VCaP (cell line): Measurements from ENCODE around the gene UBR2.
A peak's percentile ranks its signal among the peaks of the same experiment; 100 is the strongest.
"Not testable (repeated sequence)": the region's sequence is repeated elsewhere in the genome, so short reads cannot be mapped to it uniquely, and the experiment has no call there.

ENCODE experiments used
- H3K27ac ChIP-seq: fragments of 450-650 bp; 2 replicates; pipeline ENCODE4 v1.5.1; 2017
- TF ChIP-seq, protein P1 (sequence below): fragments of 450-650 bp; conservative IDR thresholded peaks from 2 replicates; pipeline ENCODE4 v1.5.1; 2017; ENCODE audit warnings: mild to moderate bottlenecking, moderate library complexity

UBR2 gene

GRCh38 chr6:42604150-42604549 lies 40.3 kb downstream of the UBR2 start:
- H3K27ac ChIP-seq, result peak overlapping the region; percentile 9; the same call in 1 of the 2 replicates
- TF ChIP-seq, protein P1, sequence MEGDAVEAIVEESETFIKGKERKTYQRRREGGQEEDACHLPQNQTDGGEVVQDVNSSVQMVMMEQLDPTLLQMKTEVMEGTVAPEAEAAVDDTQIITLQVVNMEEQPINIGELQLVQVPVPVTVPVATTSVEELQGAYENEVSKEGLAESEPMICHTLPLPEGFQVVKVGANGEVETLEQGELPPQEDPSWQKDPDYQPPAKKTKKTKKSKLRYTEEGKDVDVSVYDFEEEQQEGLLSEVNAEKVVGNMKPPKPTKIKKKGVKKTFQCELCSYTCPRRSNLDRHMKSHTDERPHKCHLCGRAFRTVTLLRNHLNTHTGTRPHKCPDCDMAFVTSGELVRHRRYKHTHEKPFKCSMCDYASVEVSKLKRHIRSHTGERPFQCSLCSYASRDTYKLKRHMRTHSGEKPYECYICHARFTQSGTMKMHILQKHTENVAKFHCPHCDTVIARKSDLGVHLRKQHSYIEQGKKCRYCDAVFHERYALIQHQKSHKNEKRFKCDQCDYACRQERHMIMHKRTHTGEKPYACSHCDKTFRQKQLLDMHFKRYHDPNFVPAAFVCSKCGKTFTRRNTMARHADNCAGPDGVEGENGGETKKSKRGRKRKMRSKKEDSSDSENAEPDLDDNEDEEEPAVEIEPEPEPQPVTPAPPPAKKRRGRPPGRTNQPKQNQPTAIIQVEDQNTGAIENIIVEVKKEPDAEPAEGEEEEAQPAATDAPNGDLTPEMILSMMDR, result no peak

DNA sequence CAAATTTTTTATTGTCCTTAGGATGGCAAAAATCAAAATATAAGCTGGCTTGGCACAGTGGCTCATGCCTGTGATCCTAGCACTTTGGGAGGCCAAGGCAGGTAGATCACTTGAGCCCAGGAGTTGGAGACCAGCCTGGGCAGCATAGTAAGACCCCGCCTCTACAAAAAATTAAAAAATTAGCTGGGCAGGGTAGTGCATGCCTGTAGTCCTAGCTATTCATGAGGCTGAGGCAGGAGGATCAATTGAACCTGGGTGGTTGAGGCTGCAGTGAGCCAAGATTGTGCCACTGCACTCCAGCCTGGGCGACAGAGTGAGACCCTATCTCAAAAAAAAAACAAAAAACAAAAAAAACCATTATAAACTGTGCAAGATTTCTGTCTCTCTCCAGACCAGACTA lies 40.9 kb downstream of the UBR2 start:
- not testable (repeated sequence) for H3K27ac ChIP-seq

- TF ChIP-seq, protein P1, result no peak
- H3K27ac ChIP-seq, result no peak overlapping the region
Measured at GRCh38 chr6:42610416-42610815, 46.6 kb downstream of the UBR2 start.

DNA sequence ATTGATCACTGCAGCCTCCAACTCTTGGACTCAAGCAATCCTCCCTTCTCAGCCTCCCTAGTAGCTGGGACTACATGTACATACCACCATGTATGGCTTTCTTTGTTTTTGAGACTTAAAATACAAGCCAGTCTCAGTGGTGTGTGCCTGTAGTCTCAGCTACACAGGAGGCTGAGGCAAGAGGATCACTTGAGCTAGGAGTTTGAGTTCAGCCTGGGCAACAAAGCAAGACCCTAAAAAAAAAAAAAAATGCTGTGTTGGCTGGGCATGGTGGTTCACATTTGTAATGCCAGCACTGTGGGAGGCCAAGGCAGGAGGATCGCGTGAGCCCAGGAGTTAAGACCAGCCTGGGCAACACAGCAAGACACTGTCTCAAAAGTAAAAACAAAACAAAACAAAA lies 51.7 kb downstream of the UBR2 start:
- TF ChIP-seq, protein P1, result no peak
- no peak overlapping the region for H3K27ac ChIP-seq

GRCh38 chr6:42616716-42617115 lies 52.9 kb downstream of the UBR2 start:
- TF ChIP-seq, protein P1, result no peak
- no peak overlapping the region for H3K27ac ChIP-seq

- H3K27ac ChIP-seq, result no peak overlapping the region
- TF ChIP-seq, protein P1, result no peak
Measured at GRCh38 chr6:42618105-42618504, 54.3 kb downstream of the UBR2 start.

- TF ChIP-seq, protein P1, result no peak
- H3K27ac ChIP-seq, result no peak overlapping the region
Measured at GRCh38 chr6:42618686-42619085, 54.9 kb downstream of the UBR2 start.

DNA sequence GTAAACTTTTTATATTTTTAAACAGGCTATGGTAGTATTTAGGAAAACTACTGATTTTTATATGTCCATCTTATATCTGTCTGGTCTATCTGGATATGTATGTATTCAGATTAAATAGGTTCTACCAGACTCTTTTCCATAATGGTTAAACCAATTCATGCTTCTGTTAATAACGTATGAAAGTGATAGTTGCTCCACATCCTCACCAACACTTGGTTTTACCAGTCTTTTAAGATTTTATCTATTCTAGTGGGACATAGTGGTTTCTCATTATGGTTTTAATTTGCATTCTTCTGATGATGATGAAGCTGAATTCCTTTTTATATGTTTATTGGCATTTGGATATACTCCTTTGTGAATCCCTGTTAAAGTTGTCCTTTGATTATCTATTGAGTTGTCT lies 56.1 kb downstream of the UBR2 start:
- TF ChIP-seq, protein P1, result no peak

More for the DNA sequence above, 56.1 kb downstream of the UBR2 start:
- H3K27ac ChIP-seq, result no peak overlapping the region
